Right forelimb (tissue), 1 donor: Measurements from ENCODE around the gene FAM89B.
A peak's percentile ranks its signal among the peaks of the same experiment; 100 is the strongest.

ENCODE experiments used
- DNase-seq: peaks from one replicate; pipeline ENCODE4 v3.0.0-alpha.2; 2018

The FAM89B gene

GRCh38 chr11:65572356-65573051 lies at the start of gene FAM89B:
Gene FAM89B (plus strand): TSS chr11:65572538. CDS start chr11:65572670, 132 bp downstream.
- peak; percentile 95 for DNase-seq

GRCh38 chr11:65522718-65523630 lies 49.4 kb upstream of the FAM89B start:
- peak; percentile 30 for DNase-seq

- peak; percentile 34 for DNase-seq
Observed at GRCh38 chr11:65523631-65523968, 48.7 kb upstream of the FAM89B start.

- DNase-seq: peak; percentile 44
Observed at GRCh38 chr11:65524014-65524740, 48.2 kb upstream of the FAM89B start.

GRCh38 chr11:65524741-65525545 lies 47.4 kb upstream of the FAM89B start, which contains the start of gene SCYL1:
Gene SCYL1 (plus strand): TSS chr11:65525083. CDS start chr11:65525154, 71 bp downstream.
- DNase-seq: peak; percentile 95

- DNase-seq: no peak
Observed at GRCh38 chr11:65525546-65526480, 46.5 kb upstream of the FAM89B start.

GRCh38 chr11:65526744-65527143 lies 45.6 kb upstream of the FAM89B start:
- no peak for DNase-seq

GRCh38 chr11:65528819-65529350 lies 43.5 kb upstream of the FAM89B start:
- no peak for DNase-seq

- DNase-seq: no peak
Observed at GRCh38 chr11:65529475-65530156, 42.7 kb upstream of the FAM89B start.

- DNase-seq: no peak
Observed at GRCh38 chr11:65530157-65530496, 42.2 kb upstream of the FAM89B start.

- DNase-seq: no peak
Observed at GRCh38 chr11:65532388-65533064, 39.8 kb upstream of the FAM89B start.

- no peak for DNase-seq
Observed at GRCh38 chr11:65535102-65535501, 37.2 kb upstream of the FAM89B start.

GRCh38 chr11:65536412-65537295 lies 35.7 kb upstream of the FAM89B start:
- DNase-seq: no peak

- DNase-seq: no peak
Observed at GRCh38 chr11:65537296-65537597, 35.1 kb upstream of the FAM89B start.

GRCh38 chr11:65537620-65538231 lies 34.6 kb upstream of the FAM89B start:
- DNase-seq: no peak

- DNase-seq: no peak
Observed at GRCh38 chr11:65538232-65538914, 34.0 kb upstream of the FAM89B start.

GRCh38 chr11:65538915-65539743 lies 33.2 kb upstream of the FAM89B start:
- no peak for DNase-seq
